EH (cell line): ENCODE data around the gene LPP.
A peak's percentile ranks its signal among the peaks of the same experiment; 100 is the strongest.
"Not testable (repeated sequence)": the region's sequence is repeated elsewhere in the genome, so short reads cannot be mapped to it uniquely, and the experiment has no call there.

Experiments
- DNase-seq: peaks from one replicate; pipeline ENCODE4 v3.0.0-alpha.2; 2015; ENCODE audit warnings: low read depth

LPP gene

DNA sequence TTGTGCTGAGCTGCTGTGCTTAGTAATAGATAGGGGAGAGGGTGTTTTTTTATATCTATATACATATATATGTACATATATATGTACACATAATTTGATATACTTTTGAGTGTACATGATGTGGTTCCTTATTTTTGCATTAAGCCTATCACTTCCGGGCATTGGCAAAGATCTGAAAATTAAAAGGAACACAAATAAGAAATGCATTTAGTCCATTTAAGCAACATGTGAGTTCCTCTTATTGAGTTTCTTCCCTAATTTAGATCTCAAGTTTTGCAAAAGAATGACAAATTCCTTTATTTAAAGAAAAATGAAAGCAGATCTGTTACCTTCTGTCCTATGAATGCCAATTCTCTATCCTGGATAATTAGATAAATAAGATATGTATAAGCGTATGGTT is 435.1 kb downstream of the LPP start:
- DNase-seq, result no peak

- no peak for DNase-seq
Measured at GRCh38 chr3:188589771-188590170, 435.8 kb downstream of the LPP start.

DNA sequence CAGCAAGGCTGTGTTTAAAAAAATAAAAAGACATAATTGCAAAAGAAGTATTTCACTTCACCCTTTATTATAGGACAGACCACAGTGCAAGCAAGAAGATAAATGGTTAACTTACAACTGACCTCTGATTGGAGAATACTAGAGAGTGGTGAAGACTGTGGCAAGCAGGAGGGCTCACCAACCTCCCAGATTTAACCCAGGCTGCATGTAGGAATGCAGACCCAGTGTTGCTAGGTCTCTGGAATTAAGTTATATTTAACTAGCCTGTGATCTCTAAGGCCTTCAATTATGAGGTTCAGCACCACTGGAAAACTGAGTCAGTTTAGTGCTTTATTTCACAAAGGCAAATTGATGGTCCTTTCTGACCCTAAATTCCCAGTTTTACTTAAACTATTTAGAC is 436.6 kb downstream of the LPP start:
- DNase-seq, result peak; percentile 32

GRCh38 chr3:188594139-188594538 is 440.2 kb downstream of the LPP start:
- DNase-seq, result peak; percentile 98

DNA sequence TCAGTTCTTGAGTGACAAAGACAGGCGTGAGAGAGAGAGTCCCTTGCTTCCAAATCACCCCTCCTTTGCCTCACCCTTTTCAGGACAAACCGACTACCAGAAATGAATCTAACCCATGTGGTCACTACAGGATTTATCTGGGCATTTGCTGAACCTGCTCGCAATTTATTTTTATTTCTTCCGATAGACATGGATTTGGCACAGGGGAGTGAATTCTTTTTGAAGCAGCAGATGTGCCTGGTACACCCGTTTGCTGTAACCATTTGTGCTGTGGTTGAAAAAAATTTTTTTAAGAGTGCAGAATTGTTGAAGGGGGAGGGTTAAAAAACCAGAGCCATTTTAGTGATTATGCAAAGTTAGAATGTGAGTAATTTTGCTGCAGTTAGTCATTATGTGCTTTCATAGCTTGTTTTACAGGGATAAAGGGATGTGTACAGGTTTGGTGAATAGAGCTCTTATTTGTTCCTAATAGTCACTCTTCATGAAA is 442.0 kb downstream of the LPP start:
- DNase-seq, result peak; percentile 89

- no peak for DNase-seq
Measured at GRCh38 chr3:188598894-188599293, 444.9 kb downstream of the LPP start.

DNA sequence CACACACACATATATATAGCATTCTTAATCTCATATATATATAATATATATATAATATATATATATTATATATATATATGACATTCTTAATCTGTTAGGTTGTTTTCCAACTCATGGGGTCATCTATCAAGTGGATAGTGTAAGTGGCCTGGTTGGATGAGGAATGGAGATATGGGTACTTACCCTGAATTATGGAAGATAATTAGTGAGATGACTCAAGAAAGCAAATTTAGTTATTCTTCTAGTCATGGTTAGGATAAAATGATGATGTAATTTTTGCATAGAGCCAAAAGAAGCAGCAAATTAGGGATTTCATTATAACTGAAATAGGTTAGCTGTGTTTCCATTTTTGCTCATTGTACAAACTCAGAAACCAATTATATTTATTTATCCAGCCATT is 448.2 kb downstream of the LPP start:
- DNase-seq, result no peak

- no peak for DNase-seq
Measured at GRCh38 chr3:188602620-188603019, 448.7 kb downstream of the LPP start.

- no peak for DNase-seq
Measured at GRCh38 chr3:188604651-188605050, 450.7 kb downstream of the LPP start.

- no peak for DNase-seq
Measured at GRCh38 chr3:188605231-188605630, 451.3 kb downstream of the LPP start.

- DNase-seq, result no peak
Measured at GRCh38 chr3:188605905-188606304, 451.9 kb downstream of the LPP start.

DNA sequence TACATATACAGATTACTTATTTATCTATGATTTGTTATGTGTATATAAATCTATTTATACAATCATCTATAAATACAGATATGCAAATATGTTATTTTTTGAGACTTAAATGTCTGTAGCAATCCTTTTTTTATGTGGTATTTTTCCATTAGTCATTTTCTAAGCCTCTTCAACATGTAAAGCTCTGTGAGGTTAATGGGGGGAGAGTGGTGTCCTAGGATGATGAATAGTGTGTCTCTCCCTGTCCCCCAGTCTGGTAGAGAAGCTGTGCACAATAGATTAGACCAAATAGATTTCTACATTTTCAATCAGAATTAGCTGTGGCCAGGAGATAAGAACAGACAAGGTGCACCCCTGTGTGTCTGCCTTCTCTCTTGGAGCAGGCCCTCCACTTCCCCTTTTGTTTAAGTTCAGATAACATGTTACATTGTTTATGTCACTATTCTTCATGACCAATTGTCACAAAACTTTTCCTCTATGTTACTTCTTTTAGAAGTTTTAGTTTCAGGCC is 453.9 kb downstream of the LPP start:
- peak; percentile 21 for DNase-seq

- DNase-seq, result no peak
Measured at GRCh38 chr3:188608401-188608800, 454.4 kb downstream of the LPP start.

GRCh38 chr3:188613721-188614120 is 459.8 kb downstream of the LPP start:
- DNase-seq, result not testable (repeated sequence)

DNA sequence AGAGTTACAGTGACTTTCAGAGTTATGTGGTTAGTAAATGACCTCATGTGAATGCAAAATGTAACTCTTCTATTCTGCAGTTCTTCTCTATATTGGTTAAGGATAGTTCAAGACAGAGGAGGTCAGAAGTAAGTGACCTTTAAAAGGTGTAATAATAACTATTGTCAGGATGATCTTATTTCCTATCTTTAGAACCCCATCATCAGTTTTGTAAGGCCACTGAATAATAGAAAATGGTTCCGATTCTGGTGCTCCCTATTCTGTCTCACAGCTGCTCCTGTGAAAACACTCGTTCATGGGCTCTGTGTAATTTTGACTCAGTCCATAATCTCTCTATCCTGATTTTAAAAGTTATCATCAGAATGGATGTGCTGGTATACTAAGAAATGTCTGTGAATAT is 463.3 kb downstream of the LPP start:
- DNase-seq, result no peak

- DNase-seq, result no peak
Measured at GRCh38 chr3:188617988-188618701, 464.2 kb downstream of the LPP start.

- no peak for DNase-seq
Measured at GRCh38 chr3:188620752-188621151, 466.8 kb downstream of the LPP start.

DNA sequence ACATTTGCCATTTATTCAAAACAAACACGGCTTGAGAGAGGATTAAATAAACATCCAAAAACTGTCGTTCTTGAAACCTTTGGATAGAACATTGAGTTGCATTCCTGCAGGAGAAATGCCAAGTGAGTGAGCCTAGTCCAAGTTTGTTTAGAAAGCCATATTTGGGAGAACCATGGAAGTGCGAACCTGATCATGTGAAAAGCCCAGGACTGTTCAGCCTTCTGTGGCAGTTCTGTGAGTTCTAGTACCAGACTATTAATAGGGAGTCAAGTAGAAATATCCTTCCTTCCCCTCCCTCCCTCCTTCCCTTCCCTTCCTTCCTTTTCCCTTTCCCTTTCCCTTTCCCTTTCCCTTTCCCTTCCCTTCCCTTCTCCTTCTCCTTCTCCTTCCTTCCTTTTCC is 470.4 kb downstream of the LPP start:
- DNase-seq, result peak; percentile 87

DNA sequence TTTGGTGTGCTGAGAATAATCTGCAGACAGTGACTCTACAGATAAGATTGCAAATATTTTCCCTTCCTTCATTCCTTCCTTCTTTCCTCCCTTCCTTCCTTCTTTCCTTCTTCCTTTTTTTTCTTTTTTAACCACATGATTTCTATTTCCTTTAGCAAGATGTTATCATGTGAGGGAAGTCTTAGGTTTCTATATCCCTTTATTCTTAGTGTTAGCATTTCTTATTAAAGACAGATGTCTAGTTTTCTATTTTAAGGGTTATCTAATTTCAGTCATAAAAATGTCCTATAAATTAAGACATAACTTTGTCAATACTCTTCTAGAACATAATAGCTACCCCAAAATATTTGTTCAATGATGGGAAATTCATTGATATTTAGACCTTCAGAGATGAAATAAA is 470.9 kb downstream of the LPP start:
- peak; percentile 25 for DNase-seq

DNA sequence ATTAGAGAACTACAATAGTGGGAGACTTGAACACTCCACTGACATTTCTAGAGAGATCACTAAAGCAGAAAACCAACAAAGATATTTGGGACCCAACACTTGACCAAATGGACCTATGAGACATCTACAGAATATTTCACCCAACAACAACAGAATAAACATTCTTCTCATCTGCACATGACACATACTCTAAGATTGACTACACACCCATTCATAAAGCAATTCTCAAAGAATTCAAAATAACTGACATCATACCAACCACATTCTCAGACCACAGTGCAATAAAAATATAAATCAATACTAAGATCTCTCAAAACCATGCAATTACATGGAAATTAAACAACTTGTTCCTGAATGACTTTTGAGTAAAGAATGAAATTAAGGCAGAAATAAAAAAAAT is 473.7 kb downstream of the LPP start:
- DNase-seq, result peak; percentile 96

DNA sequence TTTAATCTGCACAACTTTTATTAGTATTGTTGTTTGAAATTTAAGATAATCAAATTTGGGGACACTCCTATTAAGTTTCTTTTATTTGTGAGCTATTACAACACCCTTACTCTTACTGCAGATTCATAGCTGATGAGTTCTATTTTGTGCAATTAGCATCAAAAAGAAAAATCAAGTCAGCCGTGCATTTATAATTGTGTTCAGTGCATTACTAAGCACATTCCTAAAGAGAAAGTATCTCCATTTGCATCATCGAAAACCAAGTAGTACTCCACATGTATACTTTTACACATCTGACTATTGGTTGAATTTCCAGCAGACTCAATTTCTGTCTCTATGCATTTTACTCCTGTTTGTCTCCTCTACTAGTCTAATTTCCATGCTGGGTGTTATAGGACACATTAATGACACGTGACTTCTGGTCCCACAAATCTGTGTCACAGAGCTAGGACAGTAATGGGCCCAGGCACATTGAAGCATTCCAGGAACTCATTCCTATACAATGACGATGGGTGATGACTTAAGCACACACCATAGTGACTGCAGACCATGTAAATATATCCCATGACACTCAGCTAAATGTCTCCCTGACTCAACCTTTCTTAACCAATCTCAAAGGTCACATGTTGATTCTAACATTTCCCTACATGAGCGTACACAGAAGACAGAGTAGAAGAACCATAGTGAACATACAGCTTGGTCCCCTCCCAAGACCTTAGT is 477.5 kb downstream of the LPP start:
- DNase-seq, result peak; percentile 92

DNA sequence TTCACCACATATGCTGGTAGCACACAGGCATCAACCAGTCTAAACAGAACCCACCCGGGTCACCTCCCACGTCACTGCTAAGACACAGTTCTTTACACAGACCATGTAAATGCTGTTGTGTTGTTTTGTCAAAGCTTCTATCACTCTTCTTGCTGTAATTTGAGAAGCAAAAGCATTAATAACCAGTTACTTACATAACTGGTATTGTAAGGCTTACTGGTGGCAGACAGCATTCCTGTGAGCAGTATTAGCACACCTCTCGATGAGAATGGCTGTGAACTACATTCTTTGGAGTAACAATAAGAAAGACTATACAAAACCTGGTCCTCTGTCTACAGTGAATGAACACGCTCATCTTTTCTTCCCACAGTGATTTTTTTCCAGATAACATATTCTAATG is 479.2 kb downstream of the LPP start:
- no peak for DNase-seq

DNA sequence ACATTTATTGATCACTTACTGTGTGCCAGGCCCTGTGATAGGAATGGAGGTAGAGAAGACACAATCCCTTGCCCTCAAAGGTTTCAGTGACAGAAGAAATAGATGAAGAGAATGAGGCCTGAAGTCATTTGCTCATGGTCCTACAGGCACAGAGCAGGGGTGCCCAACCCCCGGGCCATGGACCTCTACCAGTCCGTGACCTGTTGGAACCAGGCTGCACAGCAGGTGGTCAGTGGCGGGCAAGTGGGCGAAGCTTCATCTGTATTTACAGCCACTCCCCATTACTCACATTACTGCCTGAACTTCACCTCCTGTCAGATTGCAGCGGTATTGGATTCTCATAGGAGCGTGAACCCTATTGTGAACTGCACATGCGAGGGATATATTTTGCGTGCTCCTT is 480.3 kb downstream of the LPP start:
- no peak for DNase-seq
